HEK293 (cell line): Measurements from ENCODE around the gene ARID5A.

Experiments
- CTCF ChIA-PET: fragments of 350-600 bp; formaldehyde crosslinking; extraction: SDS; loops from one replicate; lab custom pipeline; 2021; ENCODE audit warnings: antibody characterized with exemption; lab: Yijun Ruan, JAX
- POLR2A ChIA-PET: fragments of 300-600 bp; formaldehyde crosslinking; extraction: SDS; loops from one replicate; lab custom pipeline; 2020; ENCODE audit warnings: antibody characterized with exemption, inconsistent platforms; lab: Yijun Ruan, JAX
- H3K27ac ChIP-seq: fragments of 200-500 bp; sonication (Bioruptor generic); 2 replicates; pipeline ENCODE4 v1.5.1; 2014; ENCODE audit warnings: low read depth, low read length, control low read depth, inconsistent platforms; ENCODE audit errors: extremely low read depth
- H3K36me3 ChIP-seq, 2 experiments: fragments of 200-500 bp in 1 of 2; sonication (Bioruptor generic) in 1 of 2; 1 replicate in 1 of 2; 2 replicates in 1 of 2; pipeline ENCODE4 v1.5.1; 2014 to 2017; ENCODE audit warnings: inconsistent platforms in 2 of 2, low read length in 2 of 2; ENCODE audit not compliant: control insufficient read depth in 2 of 2, insufficient read depth in 1 of 2
- H3K4me1 ChIP-seq: fragments of 200-500 bp; sonication (Bioruptor generic); 2 replicates; pipeline ENCODE4 v1.5.1; 2014; ENCODE audit warnings: mild to moderate bottlenecking, low read length, inconsistent platforms; ENCODE audit not compliant: control insufficient read depth, insufficient read depth
- H3K4me3 ChIP-seq: 2 replicates; pipeline ENCODE4 v1.5.1; 2011; ENCODE audit warnings: low read depth, mild to moderate bottlenecking, control low read depth, low read length, moderate library complexity
- H3K9me3 ChIP-seq: fragments of 200-500 bp; sonication (Bioruptor generic); 2 replicates; pipeline ENCODE4 v1.5.1; 2014; ENCODE audit warnings: low read depth, low read length, inconsistent platforms; ENCODE audit not compliant: control insufficient read depth, insufficient read depth
- BCL11A ChIP-seq: fragments of 450-650 bp; formaldehyde crosslinking; IDR thresholded peaks from 2 replicates; pipeline ENCODE4 v1.5.1; 2016; ENCODE audit warnings: low read depth, missing biosample characterization, missing genetic modification characterization
- FEZF1 ChIP-seq: fragments of 450-650 bp; formaldehyde crosslinking; IDR thresholded peaks from 2 replicates; pipeline ENCODE4 v1.5.1; 2016; ENCODE audit warnings: missing biosample characterization, missing genetic modification characterization
- GLIS1 ChIP-seq: fragments of 450-650 bp; formaldehyde crosslinking; IDR thresholded peaks from 2 replicates; pipeline ENCODE4 v1.5.1; 2016; ENCODE audit warnings: missing biosample characterization, missing genetic modification characterization
- KLF16 ChIP-seq: fragments of 450-650 bp; formaldehyde crosslinking; IDR thresholded peaks from 2 replicates; pipeline ENCODE4 v1.5.1; 2017; ENCODE audit warnings: missing biosample characterization, missing genetic modification characterization
- PRDM1 ChIP-seq: fragments of 450-650 bp; formaldehyde crosslinking; IDR thresholded peaks from 2 replicates; pipeline ENCODE4; 2016; ENCODE audit warnings: missing biosample characterization, missing genetic modification characterization
- TCF7L2 ChIP-seq: IDR thresholded peaks from 2 replicates; pipeline ENCODE4 v1.6.1; 2011; ENCODE audit warnings: low read depth, mild to moderate bottlenecking, inconsistent platforms, low read length, moderate library complexity, borderline replicate concordance
- ZBTB48 ChIP-seq: fragments of 450-650 bp; formaldehyde crosslinking; IDR thresholded peaks from 2 replicates; pipeline ENCODE4 v1.5.1; 2016; ENCODE audit warnings: missing biosample characterization, missing genetic modification characterization
- ZNF24 ChIP-seq: fragments of 450-650 bp; formaldehyde crosslinking; IDR thresholded peaks from 2 replicates; pipeline ENCODE4 v1.5.1; 2016; ENCODE audit warnings: missing biosample characterization, missing genetic modification characterization
- ZNF248 ChIP-seq: fragments of 450-650 bp; formaldehyde crosslinking; IDR thresholded peaks from 2 replicates; pipeline ENCODE4 v1.5.1; 2017; ENCODE audit warnings: missing biosample characterization, missing genetic modification characterization
- ZNF324 ChIP-seq: fragments of 450-650 bp; formaldehyde crosslinking; IDR thresholded peaks from 2 replicates; pipeline ENCODE4 v1.5.1; 2016; ENCODE audit warnings: missing biosample characterization, missing genetic modification characterization
- ZNF350 ChIP-seq: fragments of 450-650 bp; formaldehyde crosslinking; IDR thresholded peaks from 2 replicates; pipeline ENCODE4 v1.5.0; 2017; ENCODE audit warnings: missing biosample characterization, mild to moderate bottlenecking, missing genetic modification characterization
- ZNF404 ChIP-seq: fragments of 450-650 bp; formaldehyde crosslinking; IDR thresholded peaks from 2 replicates; pipeline ENCODE4 v1.5.1; 2017; ENCODE audit warnings: missing biosample characterization, missing genetic modification characterization
- ZNF416 ChIP-seq: fragments of 450-650 bp; formaldehyde crosslinking; IDR thresholded peaks from 2 replicates; pipeline ENCODE4 v1.5.1; 2016; ENCODE audit warnings: missing biosample characterization, missing genetic modification characterization
- ZNF530 ChIP-seq: fragments of 450-650 bp; formaldehyde crosslinking; IDR thresholded peaks from 2 replicates; pipeline ENCODE4 v1.5.1; 2016; ENCODE audit warnings: low read depth, missing biosample characterization, missing genetic modification characterization
- ZNF558 ChIP-seq: fragments of 450-650 bp; formaldehyde crosslinking; IDR thresholded peaks from 2 replicates; pipeline ENCODE4 v1.5.1; 2016; ENCODE audit warnings: missing biosample characterization, missing genetic modification characterization
- ZNF626 ChIP-seq: fragments of 450-650 bp; sonication (Bioruptor Pico); formaldehyde crosslinking; IDR thresholded peaks from 2 replicates; pipeline ENCODE4 v1.5.1; 2018; ENCODE audit warnings: missing biosample characterization, missing genetic modification characterization, inconsistent platforms
- ZNF768 ChIP-seq: fragments of 450-650 bp; formaldehyde crosslinking; IDR thresholded peaks from 2 replicates; pipeline ENCODE4 v1.5.1; 2018; ENCODE audit warnings: missing biosample characterization, mild to moderate bottlenecking, missing genetic modification characterization
- ZNF785 ChIP-seq: fragments of 450-650 bp; formaldehyde crosslinking; IDR thresholded peaks from 2 replicates; pipeline ENCODE4 v1.5.1; 2016; ENCODE audit warnings: missing biosample characterization, missing genetic modification characterization
- ZNF830 ChIP-seq: fragments of 450-650 bp; IDR thresholded peaks from 2 replicates; pipeline ENCODE4 v1.5.0; 2018; ENCODE audit warnings: missing biosample characterization, missing genetic modification characterization, low read depth, mild to moderate bottlenecking, moderate library complexity
- TF ChIP-seq, protein P1 (sequence below): fragments of 450-650 bp; formaldehyde crosslinking; IDR thresholded peaks from 2 replicates; pipeline ENCODE4 v1.5.1; 2016; ENCODE audit warnings: missing biosample characterization, missing genetic modification characterization
- TF ChIP-seq, protein P2 (sequence below): fragments of 450-650 bp; formaldehyde crosslinking; IDR thresholded peaks from 2 replicates; pipeline ENCODE4 v1.5.1; 2017; ENCODE audit warnings: missing biosample characterization, missing genetic modification characterization
- TF ChIP-seq, protein P3 (sequence below): fragments of 450-650 bp; formaldehyde crosslinking; IDR thresholded peaks from 2 replicates; pipeline ENCODE4 v1.5.1; 2016; ENCODE audit warnings: missing biosample characterization, missing genetic modification characterization, low read depth
- TF ChIP-seq, protein P4 (sequence below): fragments of 450-650 bp; formaldehyde crosslinking; IDR thresholded peaks from 2 replicates; pipeline ENCODE4 v1.5.1; 2016; ENCODE audit warnings: missing biosample characterization, missing genetic modification characterization

ARID5A gene

DNA sequence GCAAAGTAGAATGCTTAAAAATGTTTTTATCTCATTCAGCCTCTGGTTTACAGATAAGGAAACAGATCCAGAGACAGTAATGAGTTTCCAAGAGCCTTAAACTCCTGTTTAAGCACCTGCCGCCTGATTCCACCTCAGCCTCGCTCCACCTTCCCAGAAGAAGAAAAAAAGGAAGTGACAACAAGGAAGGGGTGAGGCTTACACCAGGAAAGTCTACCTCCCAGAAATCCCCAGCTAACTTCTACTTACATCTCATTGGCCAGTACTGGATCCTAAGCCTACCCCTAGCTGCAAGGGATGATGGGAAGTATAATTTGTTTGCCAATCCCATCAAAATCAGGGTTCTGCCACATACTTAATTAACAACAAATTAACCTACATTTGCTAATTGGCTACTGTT is 15.3 kb upstream of the ARID5A start:
- Histone ChIP-seq H3K4me1 (no peaks in the 10 kb centered on the region), H3K27ac (no peak overlapping the region), H3K9me3 (no peaks in the 10 kb centered on the region), H3K36me3 (no peaks in the 10 kb centered on the region), H3K4me3 (no peak overlapping the region)
- TF ChIP-seq, protein P1, sequence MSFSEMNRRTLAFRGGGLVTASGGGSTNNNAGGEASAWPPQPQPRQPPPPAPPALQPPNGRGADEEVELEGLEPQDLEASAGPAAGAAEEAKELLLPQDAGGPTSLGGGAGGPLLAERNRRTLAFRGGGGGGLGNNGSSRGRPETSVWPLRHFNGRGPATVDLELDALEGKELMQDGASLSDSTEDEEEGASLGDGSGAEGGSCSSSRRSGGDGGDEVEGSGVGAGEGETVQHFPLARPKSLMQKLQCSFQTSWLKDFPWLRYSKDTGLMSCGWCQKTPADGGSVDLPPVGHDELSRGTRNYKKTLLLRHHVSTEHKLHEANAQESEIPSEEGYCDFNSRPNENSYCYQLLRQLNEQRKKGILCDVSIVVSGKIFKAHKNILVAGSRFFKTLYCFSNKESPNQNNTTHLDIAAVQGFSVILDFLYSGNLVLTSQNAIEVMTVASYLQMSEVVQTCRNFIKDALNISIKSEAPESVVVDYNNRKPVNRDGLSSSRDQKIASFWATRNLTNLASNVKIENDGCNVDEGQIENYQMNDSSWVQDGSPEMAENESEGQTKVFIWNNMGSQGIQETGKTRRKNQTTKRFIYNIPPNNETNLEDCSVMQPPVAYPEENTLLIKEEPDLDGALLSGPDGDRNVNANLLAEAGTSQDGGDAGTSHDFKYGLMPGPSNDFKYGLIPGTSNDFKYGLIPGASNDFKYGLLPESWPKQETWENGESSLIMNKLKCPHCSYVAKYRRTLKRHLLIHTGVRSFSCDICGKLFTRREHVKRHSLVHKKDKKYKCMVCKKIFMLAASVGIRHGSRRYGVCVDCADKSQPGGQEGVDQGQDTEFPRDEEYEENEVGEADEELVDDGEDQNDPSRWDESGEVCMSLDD: no peak
- TF ChIP-seq GLIS1 (tag by site-specific recombination) (no peak), ZNF530 (tag by site-specific recombination) (no peak), BCL11A (tag by site-specific recombination) (no peak), ZNF350 (tag by site-specific recombination) (no peak), ZNF404 (tag by site-specific recombination) (no peak), ZNF626 (no peak), ZNF416 (no peak), FEZF1 (no peak)
- TF ChIP-seq, protein P2, sequence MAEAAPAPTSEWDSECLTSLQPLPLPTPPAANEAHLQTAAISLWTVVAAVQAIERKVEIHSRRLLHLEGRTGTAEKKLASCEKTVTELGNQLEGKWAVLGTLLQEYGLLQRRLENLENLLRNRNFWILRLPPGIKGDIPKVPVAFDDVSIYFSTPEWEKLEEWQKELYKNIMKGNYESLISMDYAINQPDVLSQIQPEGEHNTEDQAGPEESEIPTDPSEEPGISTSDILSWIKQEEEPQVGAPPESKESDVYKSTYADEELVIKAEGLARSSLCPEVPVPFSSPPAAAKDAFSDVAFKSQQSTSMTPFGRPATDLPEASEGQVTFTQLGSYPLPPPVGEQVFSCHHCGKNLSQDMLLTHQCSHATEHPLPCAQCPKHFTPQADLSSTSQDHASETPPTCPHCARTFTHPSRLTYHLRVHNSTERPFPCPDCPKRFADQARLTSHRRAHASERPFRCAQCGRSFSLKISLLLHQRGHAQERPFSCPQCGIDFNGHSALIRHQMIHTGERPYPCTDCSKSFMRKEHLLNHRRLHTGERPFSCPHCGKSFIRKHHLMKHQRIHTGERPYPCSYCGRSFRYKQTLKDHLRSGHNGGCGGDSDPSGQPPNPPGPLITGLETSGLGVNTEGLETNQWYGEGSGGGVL (tag by site-specific recombination): no peak
- POLR2A ChIA-PET: no interaction called here
- CTCF ChIA-PET: interaction anchor here (0.7 to 2.3 kb wide), 3 partner anchors 11 to 115 kb away, joined by 3 to 13 read pairs (median 4); no protein-coding TSS in a partner anchor

DNA sequence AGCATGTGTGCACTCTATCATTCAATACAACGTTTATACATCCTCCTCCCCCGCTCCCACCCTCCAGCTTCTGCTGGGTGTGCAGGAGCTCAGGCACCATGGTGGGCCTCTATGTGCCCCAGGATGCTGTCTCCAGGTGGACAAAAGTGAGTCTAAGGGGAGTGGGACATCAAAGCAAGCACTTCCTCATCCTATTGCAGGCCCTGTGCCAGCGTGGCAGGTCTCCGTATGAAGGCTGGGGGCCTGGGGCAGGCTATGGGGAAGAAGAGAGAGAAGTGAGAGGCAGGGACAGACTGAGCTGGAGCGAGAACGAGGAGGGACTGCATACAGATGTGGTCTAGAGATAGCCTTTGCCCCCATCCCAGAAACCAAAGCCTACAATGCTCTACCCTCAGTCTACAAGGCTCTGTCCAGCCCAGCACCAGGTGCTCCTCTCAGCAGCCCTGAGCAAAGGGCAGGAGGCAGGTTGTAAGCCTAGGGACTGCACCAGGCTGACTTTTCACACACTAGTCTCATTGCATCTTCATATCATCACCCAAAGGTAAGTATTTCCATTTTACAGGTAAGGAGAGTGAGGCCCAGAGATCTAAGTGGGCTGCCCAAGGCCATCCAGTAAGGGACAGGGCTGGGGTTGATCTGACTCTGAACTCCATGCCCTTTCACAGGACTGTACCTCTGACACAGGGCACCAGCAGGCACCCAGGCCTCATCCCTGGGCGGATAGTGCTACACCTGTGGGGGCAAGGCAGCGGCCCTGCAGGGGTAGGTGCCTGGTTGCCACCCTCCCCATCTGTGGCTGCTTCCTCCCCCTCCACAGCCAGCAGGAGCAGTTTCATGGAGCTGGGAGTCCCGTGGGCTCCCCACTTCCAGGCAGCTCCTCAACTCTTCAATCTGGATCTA is 14.0 kb upstream of the ARID5A start:
- Histone ChIP-seq H3K27ac (no peak overlapping the region), H3K4me1 (no peaks in the 10 kb centered on the region)
- TF ChIP-seq ZNF830 (tag by site-specific recombination) (no peak), ZNF24 (tag by site-specific recombination) (no peak), ZNF324 (tag by site-specific recombination) (no peak), PRDM1 (no peak), ZNF558 (tag by site-specific recombination) (no peak), KLF16 (no peak), TCF7L2 (no peak), ZNF785 (tag by site-specific recombination) (no peak), ZBTB48 (tag by site-specific recombination) (no peak), ZNF768 (no peak), ZNF248 (tag by site-specific recombination) (no peak)
- TF ChIP-seq, protein P3, sequence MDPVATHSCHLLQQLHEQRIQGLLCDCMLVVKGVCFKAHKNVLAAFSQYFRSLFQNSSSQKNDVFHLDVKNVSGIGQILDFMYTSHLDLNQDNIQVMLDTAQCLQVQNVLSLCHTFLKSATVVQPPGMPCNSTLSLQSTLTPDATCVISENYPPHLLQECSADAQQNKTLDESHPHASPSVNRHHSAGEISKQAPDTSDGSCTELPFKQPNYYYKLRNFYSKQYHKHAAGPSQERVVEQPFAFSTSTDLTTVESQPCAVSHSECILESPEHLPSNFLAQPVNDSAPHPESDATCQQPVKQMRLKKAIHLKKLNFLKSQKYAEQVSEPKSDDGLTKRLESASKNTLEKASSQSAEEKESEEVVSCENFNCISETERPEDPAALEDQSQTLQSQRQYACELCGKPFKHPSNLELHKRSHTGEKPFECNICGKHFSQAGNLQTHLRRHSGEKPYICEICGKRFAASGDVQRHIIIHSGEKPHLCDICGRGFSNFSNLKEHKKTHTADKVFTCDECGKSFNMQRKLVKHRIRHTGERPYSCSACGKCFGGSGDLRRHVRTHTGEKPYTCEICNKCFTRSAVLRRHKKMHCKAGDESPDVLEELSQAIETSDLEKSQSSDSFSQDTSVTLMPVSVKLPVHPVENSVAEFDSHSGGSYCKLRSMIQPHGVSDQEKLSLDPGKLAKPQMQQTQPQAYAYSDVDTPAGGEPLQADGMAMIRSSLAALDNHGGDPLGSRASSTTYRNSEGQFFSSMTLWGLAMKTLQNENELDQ (tag by site-specific recombination): no peak
- TF ChIP-seq, protein P4, sequence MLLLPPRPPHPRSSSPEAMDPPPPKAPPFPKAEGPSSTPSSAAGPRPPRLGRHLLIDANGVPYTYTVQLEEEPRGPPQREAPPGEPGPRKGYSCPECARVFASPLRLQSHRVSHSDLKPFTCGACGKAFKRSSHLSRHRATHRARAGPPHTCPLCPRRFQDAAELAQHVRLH (tag by site-specific recombination): no peak
- TF ChIP-seq, all 188 proteins: peak for 0
- POLR2A ChIA-PET: interaction anchor here (0.5 to 0.6 kb wide), 2 partner anchors 9 to 156 kb away, joined by 3 read pairs; no protein-coding TSS in a partner anchor
- CTCF ChIA-PET: interaction anchor here (1.0 kb wide), 1 partner anchor 32 kb away, joined by 4 read pairs; no protein-coding TSS in a partner anchor
- H3K36me3 ChIP-seq: no peaks in the 10 kb centered on the region
- no peak overlapping the region for H3K4me3 ChIP-seq
- H3K9me3 ChIP-seq: no peaks in the 10 kb centered on the region
